GM21423 (cell line): ENCODE data around the gene GSTA4.
"Not testable (repeated sequence)": the region's sequence is repeated elsewhere in the genome, so short reads cannot be mapped to it uniquely, and the experiment has no call there.

ENCODE experiments used
- ATAC-seq: cut with Tn5 transposase; IDR thresholded peaks from one replicate; pipeline ENCODE4 v1.9.1; 2021; ENCODE audit warnings: mild to moderate bottlenecking, moderate library complexity; ENCODE audit not compliant: unreplicated experiment

The GSTA4 gene

GRCh38 chr6:53014744-53015143, 19.7 kb upstream of the GSTA4 start:
- ATAC-seq, result no peak

GRCh38 chr6:53014063-53014462, 19.0 kb upstream of the GSTA4 start:
- ATAC-seq, result no peak

GRCh38 chr6:53011979-53012378, 16.9 kb upstream of the GSTA4 start:
- ATAC-seq, result no peak

- ATAC-seq, result no peak
These were observed 15.4 kb upstream of the GSTA4 start for GRCh38 chr6:53010504-53010903.

- no peak for ATAC-seq
These were observed 14.4 kb upstream of the GSTA4 start for GRCh38 chr6:53009511-53009910.

GRCh38 chr6:53009056-53009455, 14.0 kb upstream of the GSTA4 start:
- ATAC-seq, result no peak

GRCh38 chr6:53008192-53008687, 13.2 kb upstream of the GSTA4 start:
- ATAC-seq, result not testable (repeated sequence)

- ATAC-seq, result no peak
These were observed 10.7 kb upstream of the GSTA4 start for GRCh38 chr6:53005663-53006250.

- no peak for ATAC-seq
These were observed 4.4 kb upstream of the GSTA4 start for GRCh38 chr6:52999456-52999855.

GRCh38 chr6:52998603-52999002, 3.5 kb upstream of the GSTA4 start:
- no peak for ATAC-seq

- no peak for ATAC-seq
These were observed 995 bp upstream of the GSTA4 start for GRCh38 chr6:52995913-52996645.

- ATAC-seq, result peak; percentile 26
These were observed 320 bp downstream of the GSTA4 start for GRCh38 chr6:52994839-52995088.

GRCh38 chr6:52994031-52994838, 849 bp downstream of the GSTA4 start:
- peak; percentile 0 for ATAC-seq

- ATAC-seq, result no peak
These were observed 1.8 kb downstream of the GSTA4 start for GRCh38 chr6:52992980-52993920.

GRCh38 chr6:52990342-52990741, 4.7 kb downstream of the GSTA4 start:
- no peak for ATAC-seq

- ATAC-seq, result no peak
These were observed 9.9 kb downstream of the GSTA4 start for GRCh38 chr6:52985228-52985627.

- peak; percentile 88 for ATAC-seq
These were observed 10.8 kb downstream of the GSTA4 start for GRCh38 chr6:52984247-52984646.

- no peak for ATAC-seq
These were observed 11.8 kb downstream of the GSTA4 start for GRCh38 chr6:52983159-52983848.

GRCh38 chr6:52982680-52983079, 12.4 kb downstream of the GSTA4 start:
- ATAC-seq, result no peak

- no peak for ATAC-seq
These were observed 13.7 kb downstream of the GSTA4 start for GRCh38 chr6:52981222-52981900.
